ENCODE measurements around the gene UBR3. TPM values are rescaled to one million over a fixed set of nuclear protein-coding genes. Genes with fewer than 3 reads are reported as not detected.

UBR3 gene
- total RNA-seq, 6 experiments from 2014 or later: 25.3 to 37.3 (median 29.9) TPM

DNA sequence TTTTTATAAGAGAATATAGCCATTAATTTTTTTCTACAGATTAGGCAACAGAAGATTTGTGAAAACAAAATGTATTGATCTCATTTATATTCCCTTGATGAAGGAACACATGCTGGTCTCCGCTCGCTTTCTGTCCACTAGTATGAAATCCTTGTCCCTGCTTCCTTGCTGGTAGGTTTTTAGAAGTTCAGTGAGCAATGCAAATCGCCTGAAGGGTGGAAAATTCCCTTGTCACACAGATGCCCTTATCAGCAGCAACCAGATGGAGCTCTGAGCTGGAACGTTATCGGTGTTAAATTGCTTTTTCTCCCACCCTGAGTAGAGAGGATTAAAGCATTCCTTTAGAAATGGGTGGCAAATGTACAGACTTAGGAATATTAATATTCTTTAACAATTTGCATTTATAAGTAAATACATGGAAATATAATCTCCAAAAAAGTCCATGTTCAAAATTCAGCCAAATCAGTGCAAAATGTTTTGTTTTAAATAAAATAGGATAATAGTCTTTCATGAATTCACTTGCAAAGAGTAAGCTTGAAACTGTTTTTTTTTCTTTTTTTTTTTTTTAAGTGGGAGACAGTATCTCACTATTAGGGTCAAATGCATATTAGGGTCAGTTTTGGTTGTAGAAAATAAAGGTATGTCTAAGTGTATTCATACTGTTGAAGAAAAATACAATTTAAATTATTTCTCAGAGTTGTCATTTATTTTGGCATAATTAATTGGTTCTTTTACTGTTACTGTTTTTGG is 186.7 kb downstream of the UBR3 start:
- H3K9me3 ChIP-seq: no peaks in the 10 kb centered on the region
- H3K27me3 ChIP-seq: no peaks in the 10 kb centered on the region
- peak in 1 of 4 donors; percentile 45 for ATAC-seq
- H3K27ac ChIP-seq: no peak overlapping the region
- WGBS (ENCODE audit: insufficient coverage, low coverage, low lambda C conversion rate, missing lambda C conversion rate): 61% methylated on average over 3 of the region's 5 CpGs
- H3K4me1 ChIP-seq: no peaks in the 10 kb centered on the region
- TF ChIP-seq, protein P1, sequence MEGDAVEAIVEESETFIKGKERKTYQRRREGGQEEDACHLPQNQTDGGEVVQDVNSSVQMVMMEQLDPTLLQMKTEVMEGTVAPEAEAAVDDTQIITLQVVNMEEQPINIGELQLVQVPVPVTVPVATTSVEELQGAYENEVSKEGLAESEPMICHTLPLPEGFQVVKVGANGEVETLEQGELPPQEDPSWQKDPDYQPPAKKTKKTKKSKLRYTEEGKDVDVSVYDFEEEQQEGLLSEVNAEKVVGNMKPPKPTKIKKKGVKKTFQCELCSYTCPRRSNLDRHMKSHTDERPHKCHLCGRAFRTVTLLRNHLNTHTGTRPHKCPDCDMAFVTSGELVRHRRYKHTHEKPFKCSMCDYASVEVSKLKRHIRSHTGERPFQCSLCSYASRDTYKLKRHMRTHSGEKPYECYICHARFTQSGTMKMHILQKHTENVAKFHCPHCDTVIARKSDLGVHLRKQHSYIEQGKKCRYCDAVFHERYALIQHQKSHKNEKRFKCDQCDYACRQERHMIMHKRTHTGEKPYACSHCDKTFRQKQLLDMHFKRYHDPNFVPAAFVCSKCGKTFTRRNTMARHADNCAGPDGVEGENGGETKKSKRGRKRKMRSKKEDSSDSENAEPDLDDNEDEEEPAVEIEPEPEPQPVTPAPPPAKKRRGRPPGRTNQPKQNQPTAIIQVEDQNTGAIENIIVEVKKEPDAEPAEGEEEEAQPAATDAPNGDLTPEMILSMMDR (IDR thresholded peaks at IDR 0.05): no peak
- no peak for TF ChIP-seq POLR2A (IDR thresholded peaks at IDR 0.05)
- H3K36me3 ChIP-seq: peaks cover 0 to 7% (median 0%) of the 10 kb centered on the region in 4 donors
- no peak for DNase-seq
- H3K4me3 ChIP-seq: no peak overlapping the region
- intact Hi-C loops (cut with DNase I): no loop called here

DNA sequence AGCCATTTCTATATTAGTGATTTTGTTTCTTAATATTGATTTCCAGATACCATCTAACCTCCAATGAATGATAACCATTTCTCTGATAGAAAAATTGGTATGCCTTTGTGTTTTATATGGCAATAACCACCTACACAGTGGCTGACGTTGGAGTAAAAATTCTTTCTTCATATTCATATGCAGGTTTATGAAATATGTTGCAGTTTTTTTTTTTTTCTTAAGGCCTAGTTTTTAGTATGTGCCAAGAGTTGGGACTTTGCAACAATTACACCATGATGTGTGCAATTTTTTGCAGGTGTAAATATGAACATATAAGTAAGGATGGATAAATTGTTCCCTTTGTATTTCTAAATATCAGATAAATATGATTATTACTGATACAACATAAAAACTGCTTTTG is 187.5 kb downstream of the UBR3 start:
- H3K9me3 ChIP-seq: no peaks in the 10 kb centered on the region
- H3K4me1 ChIP-seq: no peaks in the 10 kb centered on the region
- WGBS (ENCODE audit: insufficient coverage, low coverage, low lambda C conversion rate, missing lambda C conversion rate): 68% methylated on average over 1 of the region's 1 CpG
- H3K36me3 ChIP-seq: peaks cover 0 to 7% (median 0%) of the 10 kb centered on the region in 4 donors
- no peaks in the 10 kb centered on the region for H3K27me3 ChIP-seq
- DNase-seq (no peak), ATAC-seq (no peak)
- no peak for TF ChIP-seq POLR2A (IDR thresholded peaks at IDR 0.05)
- TF ChIP-seq, protein P1 (IDR thresholded peaks at IDR 0.05): no peak
- H3K27ac ChIP-seq: no peak overlapping the region
- intact Hi-C loops (cut with DNase I): no loop called here
- H3K4me3 ChIP-seq: no peak overlapping the region

DNA sequence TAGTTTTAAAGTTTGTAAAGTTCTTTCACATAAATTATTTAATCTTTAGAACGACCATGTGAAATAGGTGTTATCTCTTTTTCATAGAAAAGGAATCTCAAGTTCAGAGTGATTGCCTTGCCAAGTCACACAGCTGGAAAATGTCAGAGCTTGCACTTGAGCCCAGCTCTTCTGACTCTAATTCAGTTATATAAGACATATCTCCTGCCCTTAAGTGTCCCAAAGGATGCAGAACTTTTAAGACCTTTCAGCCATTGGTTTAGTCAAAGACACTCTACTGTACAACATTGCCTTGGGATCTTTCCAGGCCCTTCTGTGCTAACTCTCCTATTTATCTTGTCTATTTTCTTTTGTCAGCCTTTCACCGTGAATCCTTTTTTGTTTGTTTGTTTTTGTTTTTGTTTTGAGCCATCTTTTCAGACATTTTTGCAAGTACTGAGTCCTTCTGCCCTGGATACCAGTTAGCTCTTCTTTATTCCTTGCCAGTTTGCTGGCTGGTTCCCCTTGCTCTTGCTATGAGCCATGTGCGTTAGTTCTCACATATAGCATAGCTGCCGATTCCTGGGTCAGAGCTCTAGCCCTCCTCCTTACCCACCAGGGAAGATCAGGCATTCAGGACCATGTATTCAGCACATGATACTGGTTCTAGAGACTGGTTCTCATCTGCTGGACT is 190.7 kb downstream of the UBR3 start:
- DNase-seq (no peak), ATAC-seq (peak in 1 of 4 donors; percentile 26)
- no peaks in the 10 kb centered on the region for H3K9me3 ChIP-seq
- no peak overlapping the region for H3K4me3 ChIP-seq
- 87% methylated on average over 3 of the region's 4 CpGs for WGBS (ENCODE audit: insufficient coverage, low coverage, low lambda C conversion rate, missing lambda C conversion rate)
- intact Hi-C loops (cut with DNase I): no loop called here
- peaks cover 0 to 7% (median 0%) of the 10 kb centered on the region in 4 donors for H3K36me3 ChIP-seq
- H3K27ac ChIP-seq: no peak overlapping the region
- no peak for TF ChIP-seq POLR2A (IDR thresholded peaks at IDR 0.05)
- TF ChIP-seq, protein P1 (IDR thresholded peaks at IDR 0.05): no peak
- no peaks in the 10 kb centered on the region for H3K27me3 ChIP-seq
- H3K4me1 ChIP-seq: no peaks in the 10 kb centered on the region

DNA sequence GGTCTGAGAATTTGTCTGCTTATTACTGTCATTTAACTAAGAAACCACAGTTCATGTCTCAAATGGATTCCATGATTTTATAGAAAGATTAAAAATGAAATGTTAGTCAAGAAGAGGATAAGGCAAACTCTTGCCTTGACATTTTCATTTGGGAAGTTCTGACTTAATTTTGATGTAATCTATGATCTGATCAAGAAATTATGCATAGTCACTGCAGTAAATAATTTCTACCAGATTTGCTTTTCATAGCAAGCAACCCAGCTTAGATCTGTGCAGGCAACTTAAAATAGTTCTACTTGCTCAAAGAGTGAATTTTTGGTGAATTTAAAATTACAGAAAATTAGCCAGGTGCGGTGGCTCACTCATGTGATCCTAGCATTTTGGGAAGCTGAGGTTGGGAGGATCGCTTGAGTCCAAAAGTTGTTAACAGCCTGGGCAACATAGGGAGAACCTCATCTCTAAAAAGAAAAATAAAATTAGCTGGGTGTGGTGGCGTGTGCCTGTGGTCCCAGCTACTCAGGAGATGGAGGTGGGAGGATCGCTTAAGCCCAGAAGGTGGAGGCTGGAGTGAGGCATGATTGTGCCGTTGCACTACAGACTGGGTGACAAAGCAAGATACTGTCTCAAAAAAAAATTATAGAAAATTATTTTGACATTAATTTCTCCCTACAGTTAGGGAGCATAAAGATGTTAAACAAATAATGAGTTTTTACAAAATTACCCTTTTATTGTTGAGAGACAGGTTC is 192.0 kb downstream of the UBR3 start:
- Histone ChIP-seq H3K9me3 (no peaks in the 10 kb centered on the region), H3K27ac (no peak overlapping the region), H3K36me3 (peaks cover 0 to 7% (median 0%) of the 10 kb centered on the region in 4 donors), H3K27me3 (no peaks in the 10 kb centered on the region), H3K4me1 (no peaks in the 10 kb centered on the region), H3K4me3 (no peak overlapping the region)
- DNase-seq: no peak
- TF ChIP-seq, protein P1 (IDR thresholded peaks at IDR 0.05): no peak
- TF ChIP-seq POLR2A (IDR thresholded peaks at IDR 0.05): no peak
- intact Hi-C loops (cut with DNase I): no loop called here
- WGBS (ENCODE audit: insufficient coverage, low coverage, low lambda C conversion rate, missing lambda C conversion rate): 96% methylated on average over 5 of the region's 5 CpGs
- no peak for ATAC-seq

Measured in right lobe of liver (tissue), 6 donors.